Choroid plexus epithelial cell (primary cell): ENCODE measurements around the gene POLN.

Source experiments
- DNase-seq: peaks from one replicate; pipeline ENCODE4 v3.0.0-alpha.2; 2010; ENCODE audit warnings: low read depth
- H3K4me3 ChIP-seq: 2 replicates; pipeline ENCODE4 v1.5.1; 2011; ENCODE audit warnings: low read depth, mild to moderate bottlenecking, control low read depth, low read length, moderate library complexity
- TF ChIP-seq, protein P1 (sequence below): conservative IDR thresholded peaks from 2 replicates; pipeline ENCODE4 v1.5.1; 2011; ENCODE audit warnings: low read depth, mild to moderate bottlenecking, control low read depth, inconsistent platforms, low read length, moderate library complexity

POLN gene

DNA sequence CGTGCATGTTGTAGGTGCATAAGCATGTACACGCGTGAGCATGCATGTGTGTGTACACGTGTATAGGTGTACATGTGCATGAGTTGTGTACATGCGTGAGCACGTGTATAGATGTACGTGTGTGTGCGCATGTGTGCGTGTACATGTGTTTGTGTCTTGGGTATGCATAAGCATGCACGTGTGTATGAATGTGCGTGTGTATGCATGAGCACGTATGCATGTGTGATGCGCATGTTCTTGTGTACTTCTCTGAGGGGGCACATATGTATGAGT is 173.8 kb downstream of the POLN start:
- TF ChIP-seq, protein P1, sequence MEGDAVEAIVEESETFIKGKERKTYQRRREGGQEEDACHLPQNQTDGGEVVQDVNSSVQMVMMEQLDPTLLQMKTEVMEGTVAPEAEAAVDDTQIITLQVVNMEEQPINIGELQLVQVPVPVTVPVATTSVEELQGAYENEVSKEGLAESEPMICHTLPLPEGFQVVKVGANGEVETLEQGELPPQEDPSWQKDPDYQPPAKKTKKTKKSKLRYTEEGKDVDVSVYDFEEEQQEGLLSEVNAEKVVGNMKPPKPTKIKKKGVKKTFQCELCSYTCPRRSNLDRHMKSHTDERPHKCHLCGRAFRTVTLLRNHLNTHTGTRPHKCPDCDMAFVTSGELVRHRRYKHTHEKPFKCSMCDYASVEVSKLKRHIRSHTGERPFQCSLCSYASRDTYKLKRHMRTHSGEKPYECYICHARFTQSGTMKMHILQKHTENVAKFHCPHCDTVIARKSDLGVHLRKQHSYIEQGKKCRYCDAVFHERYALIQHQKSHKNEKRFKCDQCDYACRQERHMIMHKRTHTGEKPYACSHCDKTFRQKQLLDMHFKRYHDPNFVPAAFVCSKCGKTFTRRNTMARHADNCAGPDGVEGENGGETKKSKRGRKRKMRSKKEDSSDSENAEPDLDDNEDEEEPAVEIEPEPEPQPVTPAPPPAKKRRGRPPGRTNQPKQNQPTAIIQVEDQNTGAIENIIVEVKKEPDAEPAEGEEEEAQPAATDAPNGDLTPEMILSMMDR, result no peak
- H3K4me3 ChIP-seq, result no peak overlapping the region
- DNase-seq, result no peak

DNA sequence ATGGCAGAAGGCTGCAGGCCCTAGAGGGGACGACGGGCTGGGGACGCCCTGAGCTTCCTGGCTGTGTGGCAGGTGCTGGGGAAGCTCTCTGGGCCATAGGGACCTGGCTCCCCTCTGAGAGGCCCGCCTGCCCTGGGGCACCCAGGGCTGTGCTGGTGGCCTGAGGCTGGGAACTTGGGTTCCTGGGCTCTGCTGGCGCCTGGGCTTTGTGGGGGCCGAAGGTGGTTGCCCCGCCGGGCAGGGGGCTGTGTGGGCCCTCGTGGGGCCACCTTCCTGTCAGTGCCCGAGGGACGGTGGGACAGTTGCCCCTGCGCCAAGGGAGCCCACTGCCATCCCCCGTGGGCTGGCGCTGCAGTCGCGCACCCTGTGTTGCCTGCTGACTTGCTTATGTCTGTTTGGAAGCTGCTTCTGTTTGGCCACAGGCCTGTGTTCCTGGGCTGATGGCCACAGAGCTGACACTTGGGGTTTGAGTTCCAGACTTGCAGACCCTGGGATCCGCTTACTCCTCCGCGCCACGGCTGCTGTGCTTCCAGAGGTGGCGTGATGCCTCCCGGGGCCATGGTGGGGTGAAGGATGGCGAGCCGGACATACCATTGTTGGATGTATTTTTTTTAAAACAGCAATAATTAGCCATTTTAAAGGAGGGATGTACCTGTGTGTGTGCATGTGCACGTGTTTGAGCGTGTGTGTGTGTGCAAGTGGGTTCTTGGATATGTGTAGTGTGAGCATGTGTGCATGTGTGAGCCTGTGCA is 174.3 kb downstream of the POLN start:
- H3K4me3 ChIP-seq, result no peak overlapping the region
- TF ChIP-seq, protein P1, result no peak
- DNase-seq, result no peak

DNA sequence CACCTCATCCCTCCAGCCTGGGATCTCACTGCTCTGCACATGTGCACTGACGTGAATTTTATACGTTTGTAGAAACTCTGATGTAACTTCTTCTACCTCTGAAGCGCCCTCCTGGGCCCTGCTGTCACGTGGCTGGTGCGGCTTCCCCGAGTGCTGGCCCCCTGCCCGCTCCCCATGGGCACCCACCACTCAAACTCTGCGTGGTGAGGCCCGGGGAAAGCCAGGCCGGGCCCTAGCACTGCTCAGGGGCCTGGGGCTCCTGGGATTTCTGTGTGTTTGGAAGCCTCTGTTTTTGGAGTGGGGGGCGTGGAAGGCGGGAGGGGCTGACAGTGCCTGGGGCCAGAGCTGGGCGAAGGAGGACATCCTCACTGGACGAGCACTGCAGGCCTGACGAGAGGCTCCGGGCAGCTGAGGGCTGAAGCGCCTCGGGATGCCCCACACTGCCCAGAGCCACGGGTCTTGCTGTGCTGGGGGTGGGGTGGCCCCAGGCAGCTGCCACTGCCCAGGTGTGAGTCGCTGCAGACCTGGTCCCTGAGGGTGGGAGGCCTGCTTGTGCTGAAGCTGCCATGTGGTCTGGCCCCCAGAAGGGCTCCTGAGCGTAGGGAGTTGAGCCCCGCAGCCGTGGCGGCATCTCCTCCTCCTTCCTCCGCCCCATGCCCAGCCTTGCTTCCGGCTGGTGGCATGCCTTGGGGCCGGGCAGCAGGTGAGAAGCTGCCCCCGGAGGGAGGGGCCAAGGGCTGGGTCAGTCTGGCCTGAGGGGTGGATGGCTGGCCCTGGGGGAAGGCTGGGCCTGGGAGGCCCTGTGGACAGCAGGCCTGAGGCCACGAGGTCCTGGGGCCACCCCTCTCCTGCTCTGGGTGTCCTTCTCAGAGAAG is 175.1 kb downstream of the POLN start:
- TF ChIP-seq, protein P1, result no peak
- DNase-seq, result no peak

DNA sequence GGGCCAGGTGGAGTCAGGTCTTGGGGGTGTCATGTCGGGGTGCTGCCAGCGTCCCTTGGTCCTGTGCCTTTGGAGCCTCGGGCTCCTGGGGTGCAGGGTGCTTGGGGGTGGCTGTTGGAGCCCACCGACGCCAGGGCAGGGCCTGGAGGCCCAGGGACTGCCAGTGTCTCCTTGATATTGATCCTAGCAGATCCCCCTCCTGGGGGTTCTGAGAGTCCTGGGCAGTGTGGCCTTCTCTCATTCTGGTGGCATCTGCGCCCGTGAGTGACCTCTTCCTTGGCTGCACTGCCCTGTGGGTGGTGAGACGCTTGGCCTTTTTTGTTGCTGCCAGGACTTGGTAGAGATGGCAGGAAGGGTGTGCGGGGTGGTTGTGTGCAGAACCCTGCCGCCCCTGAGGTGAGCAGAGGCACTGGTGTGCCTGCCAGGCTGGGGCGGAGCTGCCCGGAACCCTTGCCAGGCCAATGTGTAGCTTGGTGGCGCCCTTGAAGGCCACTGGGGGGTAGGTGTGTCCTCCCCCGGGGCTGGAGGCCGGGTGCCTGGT is 175.8 kb downstream of the POLN start:
- no peak for DNase-seq
- TF ChIP-seq, protein P1, result no peak

More for the DNA sequence above, 175.1 kb downstream of the POLN start:
- H3K4me3 ChIP-seq, result no peak overlapping the region

DNA sequence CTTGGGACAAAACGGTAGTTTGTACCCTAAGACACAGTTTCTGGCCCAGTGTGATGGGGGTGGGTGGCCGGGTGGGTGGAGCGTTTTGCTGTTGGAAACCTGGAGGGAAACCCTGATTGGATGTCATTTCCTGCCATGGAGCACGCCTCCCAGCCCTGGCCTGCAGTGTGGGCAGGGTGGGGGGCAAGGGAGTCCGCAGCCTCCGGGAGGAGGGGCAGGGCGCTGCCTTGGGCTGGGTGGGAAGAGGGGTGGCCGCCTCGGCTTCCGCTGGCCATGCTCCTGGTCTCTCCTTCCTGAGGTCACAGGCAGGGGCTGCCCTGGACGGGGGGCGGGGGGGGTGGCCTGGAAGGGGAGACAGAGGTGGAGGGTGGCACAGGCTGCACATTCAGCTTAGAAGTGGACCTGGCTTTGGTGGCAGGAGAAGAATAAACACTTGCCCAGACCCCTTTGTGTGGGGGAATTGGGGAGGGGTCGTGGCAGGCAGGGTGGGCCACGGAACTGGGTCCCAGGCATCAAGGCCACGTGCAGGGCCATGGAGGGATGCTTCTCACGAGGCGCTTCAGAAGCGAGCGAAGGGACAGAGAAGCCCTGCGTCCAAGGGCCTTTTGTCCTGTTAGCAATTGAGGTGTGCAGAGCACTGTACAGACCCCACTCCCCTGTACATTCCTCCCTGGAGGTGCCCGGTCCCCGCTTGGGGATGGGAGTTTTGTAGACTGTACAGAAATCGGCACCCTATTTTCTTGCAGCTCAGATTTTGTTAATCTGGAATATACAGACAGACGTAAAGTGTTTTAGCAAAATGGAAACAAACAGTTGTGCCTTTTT is 176.6 kb downstream of the POLN start:
- no peak for DNase-seq
- TF ChIP-seq, protein P1, result no peak
- H3K4me3 ChIP-seq, result no peak overlapping the region

More for the DNA sequence above, 175.8 kb downstream of the POLN start:
- H3K4me3 ChIP-seq, result no peak overlapping the region

DNA sequence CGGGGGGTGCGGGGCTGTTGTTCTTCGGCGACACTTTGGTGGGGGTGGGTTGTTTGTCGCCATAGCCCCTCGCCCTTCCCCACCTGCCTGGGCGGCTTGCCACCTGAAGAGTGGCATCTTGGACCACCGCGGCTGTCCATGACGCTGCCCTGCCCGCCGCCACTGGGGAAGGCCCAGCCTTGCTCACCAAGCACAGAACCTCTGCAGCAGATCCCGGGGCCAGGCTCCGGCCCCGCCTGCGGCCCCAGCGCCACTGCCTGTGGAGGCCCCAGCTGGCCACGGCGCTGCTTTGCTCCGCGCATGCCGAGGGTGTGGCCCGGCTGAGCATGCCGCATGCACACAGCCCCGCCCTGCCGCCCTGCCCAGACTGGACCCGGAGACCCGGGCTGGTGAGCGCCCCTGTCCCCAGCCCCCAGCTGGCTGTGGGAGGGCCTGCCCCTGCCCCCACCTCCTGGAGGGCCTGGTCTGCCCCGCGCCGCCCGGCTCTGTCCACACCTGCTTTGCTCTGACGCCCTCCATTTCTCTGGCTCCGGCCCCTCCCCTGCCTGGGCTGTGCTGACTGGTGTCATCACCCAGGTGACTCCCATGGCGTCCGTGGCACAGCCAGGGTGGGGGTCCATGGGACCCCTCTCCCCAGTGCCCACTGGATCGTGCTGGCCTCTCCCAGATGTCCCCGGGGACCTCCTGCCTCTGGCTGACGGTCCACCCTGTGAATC is 177.5 kb downstream of the POLN start:
- DNase-seq, result no peak
- TF ChIP-seq, protein P1, result no peak
- H3K4me3 ChIP-seq, result no peak overlapping the region
